C4-2B (cell line): ENCODE data around the gene CHKA.

Source experiments
- H3K27ac ChIP-seq: fragments of 450-650 bp; 2 replicates; pipeline ENCODE4 v1.5.1; 2017
- CTCF ChIP-seq: fragments of 450-650 bp; conservative IDR thresholded peaks from 2 replicates; pipeline ENCODE4 v1.5.1; 2017; ENCODE audit warnings: mild to moderate bottlenecking
- ZFX ChIP-seq: fragments of 450-650 bp; IDR thresholded peaks from 2 replicates; pipeline ENCODE4 v1.6.1; 2017

Gene CHKA

GRCh38 chr11:68032997-68033707 is 88.0 kb downstream of the CHKA start:
- TF ChIP-seq CTCF (no peak), ZFX (no peak)
- H3K27ac ChIP-seq = no peak overlapping the region

- peak overlapping the region; percentile 88 for H3K27ac ChIP-seq
- no peak for TF ChIP-seq ZFX
- TF ChIP-seq CTCF = no peak
Observed at GRCh38 chr11:68032003-68032402, 89.2 kb downstream of the CHKA start.

GRCh38 chr11:68031144-68031464 is 90.1 kb downstream of the CHKA start:
- TF ChIP-seq ZFX = no peak
- no peak for TF ChIP-seq CTCF
- peak overlapping the region; percentile 88 for H3K27ac ChIP-seq

- peak within 1 kb of the TSS; percentile 88 for H3K27ac ChIP-seq
- TF ChIP-seq ZFX (peak; percentile 80; the same call in 1 of the 2 replicates), CTCF (no peak)
Observed at GRCh38 chr11:68030318-68031143, 90.7 kb downstream of the CHKA start, which contains the start of gene NDUFS8. Gene NDUFS8 (plus strand): TSS chr11:68030681. CDS start chr11:68032152, 1,471 bp downstream.

- TF ChIP-seq CTCF (no peak), ZFX (no peak)
- peak overlapping the region; percentile 88 for H3K27ac ChIP-seq
Observed at GRCh38 chr11:68028802-68029545, 92.2 kb downstream of the CHKA start.

GRCh38 chr11:68027667-68028066 is 93.5 kb downstream of the CHKA start:
- TF ChIP-seq CTCF (no peak), ZFX (no peak)
- H3K27ac ChIP-seq = no peak overlapping the region
